ENCODE measurements around the gene RAD51AP2.
"Not testable (repeated sequence)": the region's sequence is repeated elsewhere in the genome, so short reads cannot be mapped to it uniquely, and the experiment has no call there.

Gene RAD51AP2
- total RNA-seq: 0 reads per million in 3 donors

GRCh38 chr2:17518212-17519154 is at the start of gene RAD51AP2:
RAD51AP2 (minus strand) TSS chr2:17518440; CDS start chr2:17518415, 25 bp downstream.
- Histone ChIP-seq H3K36me3 (ENCODE audit: control insufficient read depth, insufficient read depth, low read length) (no peaks in the 10 kb centered on the region), H3K9me3 (ENCODE audit: control insufficient read depth, low read length) (no peaks in the 10 kb centered on the region), H3K4me1 (ENCODE audit: control insufficient read depth, insufficient read depth, low read length, poor library complexity, severe bottlenecking) (no peaks in the 10 kb centered on the region), H3K27ac (ENCODE audit: insufficient read depth, low read length, poor library complexity, severe bottlenecking) (no peak within 1 kb of the TSS), H3K4me3 (ENCODE audit: insufficient read depth, low read depth, low read length, poor library complexity, severe bottlenecking) (no peak within 1 kb of the TSS), H3K27me3 (replicated peaks; ENCODE audit: control insufficient read depth, insufficient read depth, low read length, poor library complexity, severe bottlenecking) (no peaks in the 10 kb centered on the region)
- no peak for DNase-seq

- not testable (repeated sequence) for H3K4me3 ChIP-seq (ENCODE audit: insufficient read depth, low read depth, low read length, poor library complexity, severe bottlenecking); H3K36me3 ChIP-seq (ENCODE audit: control insufficient read depth, insufficient read depth, low read length); DNase-seq; H3K27me3 ChIP-seq (replicated peaks; ENCODE audit: control insufficient read depth, insufficient read depth, low read length, poor library complexity, severe bottlenecking); H3K9me3 ChIP-seq (ENCODE audit: control insufficient read depth, low read length); H3K4me1 ChIP-seq (ENCODE audit: control insufficient read depth, insufficient read depth, low read length, poor library complexity, severe bottlenecking); H3K27ac ChIP-seq (ENCODE audit: insufficient read depth, low read length, poor library complexity, severe bottlenecking)
These were observed 47.5 kb upstream of the RAD51AP2 start for GRCh38 chr2:17565726-17566125.

- no peaks in the 10 kb centered on the region for H3K4me1 ChIP-seq (ENCODE audit: control insufficient read depth, insufficient read depth, low read length, poor library complexity, severe bottlenecking)
- no peak overlapping the region for H3K27ac ChIP-seq (ENCODE audit: insufficient read depth, low read length, poor library complexity, severe bottlenecking)
- no peak for DNase-seq
- no peak overlapping the region for H3K4me3 ChIP-seq (ENCODE audit: insufficient read depth, low read depth, low read length, poor library complexity, severe bottlenecking)
- H3K27me3 ChIP-seq (replicated peaks; ENCODE audit: control insufficient read depth, insufficient read depth, low read length, poor library complexity, severe bottlenecking): no peaks in the 10 kb centered on the region
- no peaks in the 10 kb centered on the region for H3K36me3 ChIP-seq (ENCODE audit: control insufficient read depth, insufficient read depth, low read length)
- no peaks in the 10 kb centered on the region for H3K9me3 ChIP-seq (ENCODE audit: control insufficient read depth, low read length)
These were observed 40.6 kb upstream of the RAD51AP2 start for GRCh38 chr2:17558878-17559277.

GRCh38 chr2:17558053-17558452 is 39.8 kb upstream of the RAD51AP2 start:
- no peaks in the 10 kb centered on the region for H3K36me3 ChIP-seq (ENCODE audit: control insufficient read depth, insufficient read depth, low read length)
- no peaks in the 10 kb centered on the region for H3K9me3 ChIP-seq (ENCODE audit: control insufficient read depth, low read length)
- no peak overlapping the region for H3K27ac ChIP-seq (ENCODE audit: insufficient read depth, low read length, poor library complexity, severe bottlenecking)
- H3K27me3 ChIP-seq (replicated peaks; ENCODE audit: control insufficient read depth, insufficient read depth, low read length, poor library complexity, severe bottlenecking): no peaks in the 10 kb centered on the region
- DNase-seq: no peak
- H3K4me1 ChIP-seq (ENCODE audit: control insufficient read depth, insufficient read depth, low read length, poor library complexity, severe bottlenecking): no peaks in the 10 kb centered on the region
- no peak overlapping the region for H3K4me3 ChIP-seq (ENCODE audit: insufficient read depth, low read depth, low read length, poor library complexity, severe bottlenecking)

GRCh38 chr2:17557596-17557995 is 39.4 kb upstream of the RAD51AP2 start:
- Histone ChIP-seq H3K27me3 (replicated peaks; ENCODE audit: control insufficient read depth, insufficient read depth, low read length, poor library complexity, severe bottlenecking) (no peaks in the 10 kb centered on the region), H3K36me3 (ENCODE audit: control insufficient read depth, insufficient read depth, low read length) (no peaks in the 10 kb centered on the region), H3K27ac (ENCODE audit: insufficient read depth, low read length, poor library complexity, severe bottlenecking) (no peak overlapping the region), H3K9me3 (ENCODE audit: control insufficient read depth, low read length) (no peaks in the 10 kb centered on the region), H3K4me1 (ENCODE audit: control insufficient read depth, insufficient read depth, low read length, poor library complexity, severe bottlenecking) (no peaks in the 10 kb centered on the region), H3K4me3 (ENCODE audit: insufficient read depth, low read depth, low read length, poor library complexity, severe bottlenecking) (no peak overlapping the region)
- no peak for DNase-seq

GRCh38 chr2:17555150-17555549 is 36.9 kb upstream of the RAD51AP2 start:
- DNase-seq: no peak
- no peak overlapping the region for H3K4me3 ChIP-seq (ENCODE audit: insufficient read depth, low read depth, low read length, poor library complexity, severe bottlenecking)
- H3K36me3 ChIP-seq (ENCODE audit: control insufficient read depth, insufficient read depth, low read length): no peaks in the 10 kb centered on the region
- H3K4me1 ChIP-seq (ENCODE audit: control insufficient read depth, insufficient read depth, low read length, poor library complexity, severe bottlenecking): no peaks in the 10 kb centered on the region
- no peaks in the 10 kb centered on the region for H3K27me3 ChIP-seq (replicated peaks; ENCODE audit: control insufficient read depth, insufficient read depth, low read length, poor library complexity, severe bottlenecking)
- H3K27ac ChIP-seq (ENCODE audit: insufficient read depth, low read length, poor library complexity, severe bottlenecking): no peak overlapping the region
- no peaks in the 10 kb centered on the region for H3K9me3 ChIP-seq (ENCODE audit: control insufficient read depth, low read length)

GRCh38 chr2:17550907-17551306 is 32.7 kb upstream of the RAD51AP2 start:
- no peaks in the 10 kb centered on the region for H3K9me3 ChIP-seq (ENCODE audit: control insufficient read depth, low read length)
- H3K4me1 ChIP-seq (ENCODE audit: control insufficient read depth, insufficient read depth, low read length, poor library complexity, severe bottlenecking): no peaks in the 10 kb centered on the region
- H3K27ac ChIP-seq (ENCODE audit: insufficient read depth, low read length, poor library complexity, severe bottlenecking): no peak overlapping the region
- no peak for DNase-seq
- H3K4me3 ChIP-seq (ENCODE audit: insufficient read depth, low read depth, low read length, poor library complexity, severe bottlenecking): no peak overlapping the region
- H3K27me3 ChIP-seq (replicated peaks; ENCODE audit: control insufficient read depth, insufficient read depth, low read length, poor library complexity, severe bottlenecking): no peaks in the 10 kb centered on the region
- H3K36me3 ChIP-seq (ENCODE audit: control insufficient read depth, insufficient read depth, low read length): no peaks in the 10 kb centered on the region

GRCh38 chr2:17547737-17548136 is 29.5 kb upstream of the RAD51AP2 start:
- H3K36me3 ChIP-seq (ENCODE audit: control insufficient read depth, insufficient read depth, low read length): no peaks in the 10 kb centered on the region
- H3K9me3 ChIP-seq (ENCODE audit: control insufficient read depth, low read length): no peaks in the 10 kb centered on the region
- no peaks in the 10 kb centered on the region for H3K27me3 ChIP-seq (replicated peaks; ENCODE audit: control insufficient read depth, insufficient read depth, low read length, poor library complexity, severe bottlenecking)
- no peak overlapping the region for H3K27ac ChIP-seq (ENCODE audit: insufficient read depth, low read length, poor library complexity, severe bottlenecking)
- DNase-seq: no peak
- H3K4me1 ChIP-seq (ENCODE audit: control insufficient read depth, insufficient read depth, low read length, poor library complexity, severe bottlenecking): no peaks in the 10 kb centered on the region
- H3K4me3 ChIP-seq (ENCODE audit: insufficient read depth, low read depth, low read length, poor library complexity, severe bottlenecking): no peak overlapping the region

- Histone ChIP-seq H3K27ac (ENCODE audit: insufficient read depth, low read length, poor library complexity, severe bottlenecking) (no peak overlapping the region), H3K4me1 (ENCODE audit: control insufficient read depth, insufficient read depth, low read length, poor library complexity, severe bottlenecking) (no peaks in the 10 kb centered on the region), H3K36me3 (ENCODE audit: control insufficient read depth, insufficient read depth, low read length) (no peaks in the 10 kb centered on the region), H3K27me3 (replicated peaks; ENCODE audit: control insufficient read depth, insufficient read depth, low read length, poor library complexity, severe bottlenecking) (no peaks in the 10 kb centered on the region), H3K9me3 (ENCODE audit: control insufficient read depth, low read length) (no peaks in the 10 kb centered on the region), H3K4me3 (ENCODE audit: insufficient read depth, low read depth, low read length, poor library complexity, severe bottlenecking) (no peak overlapping the region)
- DNase-seq: no peak
These were observed 29.0 kb upstream of the RAD51AP2 start for GRCh38 chr2:17547237-17547636.

Measured in effector memory CD4-positive, alpha-beta T cell (primary cell).